Uterus (tissue), 4 donors: Measurements from ENCODE around the gene LASP1. TPM values are rescaled to one million over a fixed set of nuclear protein-coding genes. Genes with fewer than 3 reads are reported as not detected.
A peak's percentile ranks its signal among the peaks of the same experiment; 100 is the strongest.
"Not testable (repeated sequence)": the region's sequence is repeated elsewhere in the genome, so short reads cannot be mapped to it uniquely, and the experiment has no call there.

Source experiments
- DNase-seq, 2 donors: peaks; one replicate each; pipeline ENCODE4 v3.0.0-alpha.2; 2019 to 2020
- H3K27ac ChIP-seq, 2 donors: fragments of 200-600 bp; sonication (generic); 1 replicate in 1 of 2; 2 replicates in 1 of 2; pipeline ENCODE4 v1.5.1; 2016 to 2018
- H3K27me3 ChIP-seq, 2 donors: fragments of 200-600 bp; sonication (generic); one replicate each; pipeline ENCODE4 v1.5.1; 2018 to 2019; ENCODE audit warnings: control low read depth in 1 of 2
- H3K36me3 ChIP-seq, 2 donors: fragments of 200-600 bp; sonication (generic); one replicate each; pipeline ENCODE4 v1.5.1; 2019; ENCODE audit warnings: control low read depth in 1 of 2
- H3K4me1 ChIP-seq, 2 donors: fragments of 200-600 bp; sonication (generic); one replicate each; pipeline ENCODE4 v1.5.1; 2018 to 2019; ENCODE audit warnings: control low read depth in 1 of 2
- H3K4me3 ChIP-seq, 2 donors: fragments of 200-600 bp; sonication (generic); 1 replicate in 1 of 2; 2 replicates in 1 of 2; pipeline ENCODE4 v1.5.1; 2018 to 2019; ENCODE audit warnings: mild to moderate bottlenecking in 1 of 2
- H3K9me3 ChIP-seq, 2 donors: fragments of 200-600 bp; sonication (generic); one replicate each; pipeline ENCODE4 v1.5.1; 2019; ENCODE audit warnings: control low read depth in 1 of 2
- POLR2A ChIP-seq, 2 donors: fragments of 450-650 bp; IDR thresholded peaks; one replicate each; pipeline ENCODE4 v1.6.1; 2016; ENCODE audit warnings: antibody characterized with exemption in 2 of 2, mild to moderate bottlenecking in 1 of 2, moderate library complexity in 1 of 2
- intact Hi-C: fragments of 100-400 bp; cut with DNase I; formaldehyde crosslinking; loops from one replicate; pipeline ENCODE4 v1.15.1; 2023; ENCODE audit warnings: low total_unique reads
- total RNA-seq, 4 donors: library from RNA; depleted of rRNA in 3 of 4; stranded (reverse); fragments of >200 nt in 3 of 4; gene quantifications; one replicate each; pipeline versions ENCODE4 v1.1.0 to v1.2.4, GENCODE V29; 2014 to 2023
- TF ChIP-seq, protein P1 (sequence below), 4 experiments: fragments of 200-600 bp in 2 of 4; fragments of 450-650 bp in 2 of 4; sonication (generic) in 2 of 4; IDR thresholded peaks; one replicate each; pipeline ENCODE4 v1.5.1; 2016 to 2019; ENCODE audit warnings: antibody characterized with exemption in 4 of 4, mild to moderate bottlenecking in 2 of 4, moderate library complexity in 1 of 4
- donor health status: DM: yes; HTN: yes; CAD: no.

The LASP1 gene
- total RNA-seq, 4 donors from 2014 or later, result 21.2 to 119 (median 58.2) TPM

DNA sequence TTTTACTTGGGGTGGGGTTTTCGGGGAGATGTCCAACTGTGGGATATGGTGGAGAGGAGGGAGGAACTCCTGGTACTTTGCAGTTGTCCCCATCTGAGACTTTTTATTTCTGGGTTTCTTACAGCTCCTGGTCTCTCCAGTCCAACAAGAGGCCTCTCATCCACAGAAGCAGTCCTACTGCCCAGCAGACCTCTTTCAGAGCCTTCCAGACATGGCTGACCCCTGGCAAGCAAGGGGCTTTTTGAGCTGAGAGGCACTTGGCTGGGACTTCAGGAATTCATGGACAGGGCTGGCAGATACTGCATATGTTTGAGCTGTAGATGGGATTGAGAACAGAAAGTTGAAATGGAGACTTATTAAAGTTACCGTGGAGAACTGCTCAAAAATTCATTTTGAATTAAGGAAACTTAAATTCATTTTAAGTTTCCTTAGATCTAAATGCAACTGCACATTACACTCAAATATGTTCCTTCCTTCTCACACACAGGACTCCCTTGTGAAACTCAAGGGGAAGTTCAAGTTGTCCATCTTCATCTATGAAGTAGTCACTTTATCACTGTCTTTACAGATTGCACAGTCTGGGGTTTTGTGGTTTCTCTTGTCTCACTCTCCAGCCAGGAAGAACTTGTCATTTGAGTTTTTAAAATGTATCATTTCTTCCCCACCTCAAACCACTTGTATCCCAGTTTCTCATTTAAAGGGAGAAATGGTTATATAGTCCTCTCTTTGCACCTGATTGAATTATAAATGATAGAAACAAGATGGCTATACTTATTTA lies 56.6 kb downstream of the LASP1 start:
- peak overlapping the region; percentile 57 to 71 for H3K27ac ChIP-seq
- DNase-seq, result no peak
- intact Hi-C loops, result no loop called here
- H3K27me3 ChIP-seq, result no peaks in the 10 kb centered on the region
- TF ChIP-seq, protein P1, sequence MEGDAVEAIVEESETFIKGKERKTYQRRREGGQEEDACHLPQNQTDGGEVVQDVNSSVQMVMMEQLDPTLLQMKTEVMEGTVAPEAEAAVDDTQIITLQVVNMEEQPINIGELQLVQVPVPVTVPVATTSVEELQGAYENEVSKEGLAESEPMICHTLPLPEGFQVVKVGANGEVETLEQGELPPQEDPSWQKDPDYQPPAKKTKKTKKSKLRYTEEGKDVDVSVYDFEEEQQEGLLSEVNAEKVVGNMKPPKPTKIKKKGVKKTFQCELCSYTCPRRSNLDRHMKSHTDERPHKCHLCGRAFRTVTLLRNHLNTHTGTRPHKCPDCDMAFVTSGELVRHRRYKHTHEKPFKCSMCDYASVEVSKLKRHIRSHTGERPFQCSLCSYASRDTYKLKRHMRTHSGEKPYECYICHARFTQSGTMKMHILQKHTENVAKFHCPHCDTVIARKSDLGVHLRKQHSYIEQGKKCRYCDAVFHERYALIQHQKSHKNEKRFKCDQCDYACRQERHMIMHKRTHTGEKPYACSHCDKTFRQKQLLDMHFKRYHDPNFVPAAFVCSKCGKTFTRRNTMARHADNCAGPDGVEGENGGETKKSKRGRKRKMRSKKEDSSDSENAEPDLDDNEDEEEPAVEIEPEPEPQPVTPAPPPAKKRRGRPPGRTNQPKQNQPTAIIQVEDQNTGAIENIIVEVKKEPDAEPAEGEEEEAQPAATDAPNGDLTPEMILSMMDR (IDR thresholded peaks at IDR 0.05), result no peak
- no peak for TF ChIP-seq POLR2A (IDR thresholded peaks at IDR 0.05)
- H3K36me3 ChIP-seq, result no peaks in the 10 kb centered on the region
- H3K4me1 ChIP-seq, result peaks cover 7 to 8% of the 10 kb centered on the region in 2 donors
- H3K4me3 ChIP-seq, result no peak overlapping the region
- H3K9me3 ChIP-seq, result no peaks in the 10 kb centered on the region

DNA sequence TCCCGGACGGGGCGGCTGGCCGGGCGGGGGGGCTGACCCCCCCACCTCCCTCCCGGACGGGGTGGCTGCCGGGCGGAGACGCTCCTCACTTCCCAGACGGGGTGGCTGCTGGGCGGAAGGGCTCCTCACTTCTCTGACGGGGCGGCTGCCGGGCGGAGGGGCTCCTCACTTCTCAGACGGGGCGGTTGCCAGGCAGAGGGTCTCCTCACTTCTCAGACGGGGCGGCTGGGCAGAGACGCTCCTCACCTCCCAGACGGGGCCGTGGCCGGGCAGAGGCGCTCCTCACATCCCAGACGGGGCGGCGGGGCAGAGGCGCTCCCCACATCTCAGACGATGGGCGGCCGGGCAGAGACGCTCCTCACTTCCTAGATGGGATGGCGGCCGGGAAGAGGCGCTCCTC lies 60.9 kb downstream of the LASP1 start:
- intact Hi-C loops, H3K4me1 ChIP-seq: not testable (repeated sequence)

DNA sequence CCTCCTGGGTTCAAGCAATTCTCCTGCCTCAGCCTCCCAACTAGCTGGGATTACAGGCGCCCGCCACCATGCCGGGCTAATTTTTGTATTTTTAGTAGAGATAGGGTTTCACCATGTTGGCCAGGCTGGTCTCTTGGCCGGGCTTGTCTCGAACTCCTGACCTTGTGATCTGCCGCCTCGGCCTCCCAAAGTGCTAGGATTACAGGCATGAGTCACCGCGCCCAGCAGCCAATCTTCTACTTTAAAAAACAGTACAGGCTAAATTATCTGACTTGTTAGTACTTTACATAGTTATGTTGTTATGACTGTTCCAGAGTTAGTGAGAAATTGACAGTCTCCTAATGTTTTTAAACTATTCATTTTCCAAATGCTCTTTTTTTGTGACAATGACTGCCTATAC lies 64.1 kb downstream of the LASP1 start:
- DNase-seq, H3K4me3 ChIP-seq, H3K27ac ChIP-seq, H3K4me1 ChIP-seq, H3K36me3 ChIP-seq, H3K9me3 ChIP-seq, intact Hi-C loops, H3K27me3 ChIP-seq: not testable (repeated sequence)

More for the DNA sequence above, 60.9 kb downstream of the LASP1 start:
- not testable (repeated sequence) for H3K9me3 ChIP-seq, H3K36me3 ChIP-seq, H3K27ac ChIP-seq, H3K4me3 ChIP-seq, DNase-seq, H3K27me3 ChIP-seq

DNA sequence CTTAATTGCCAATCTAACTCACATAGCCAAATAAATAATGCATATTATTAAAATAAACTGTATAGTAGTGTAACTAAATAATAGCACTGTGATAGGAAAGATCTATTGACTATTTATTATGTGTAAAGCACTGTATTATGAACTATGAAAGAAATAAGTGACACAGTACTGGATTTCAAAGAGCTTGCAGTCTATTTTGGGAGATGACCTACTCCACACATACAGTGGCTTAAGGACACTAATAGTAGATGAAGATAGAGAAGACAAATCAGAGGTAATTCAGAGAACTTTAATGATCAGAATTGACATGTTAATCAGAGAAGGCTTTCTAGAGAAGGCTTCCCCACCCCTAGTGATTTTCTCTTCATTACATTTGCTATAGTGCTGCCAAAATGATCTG lies 70.1 kb downstream of the LASP1 start:
- Histone ChIP-seq H3K4me3 (no peak overlapping the region), H3K36me3 (no peaks in the 10 kb centered on the region), H3K9me3 (no peaks in the 10 kb centered on the region), H3K27ac (no peak overlapping the region), H3K4me1 (no peaks in the 10 kb centered on the region), H3K27me3 (no peaks in the 10 kb centered on the region)
- no peak for TF ChIP-seq POLR2A (IDR thresholded peaks at IDR 0.05)
- TF ChIP-seq, protein P1 (IDR thresholded peaks at IDR 0.05), result no peak
- no peak for DNase-seq
- intact Hi-C loops, result no loop called here

DNA sequence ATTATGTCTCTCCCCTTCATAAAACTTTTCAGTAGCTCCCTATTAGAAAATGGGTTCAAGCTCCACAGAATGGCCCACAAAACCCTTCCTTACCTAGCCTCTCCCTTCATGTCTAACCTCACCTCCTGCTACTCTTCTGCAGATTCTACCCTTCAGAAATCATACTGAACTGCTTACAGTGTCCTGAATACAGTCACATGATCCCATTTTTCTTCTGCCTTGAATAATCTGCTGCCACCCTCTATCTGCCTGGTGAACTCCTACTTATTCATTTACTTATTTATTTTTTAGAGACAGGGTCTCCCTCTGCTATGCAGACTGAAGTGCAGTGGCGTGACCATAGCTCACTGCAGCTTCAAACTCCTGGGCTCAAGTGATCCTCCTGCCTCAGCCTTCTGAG lies 70.5 kb downstream of the LASP1 start:
- no peaks in the 10 kb centered on the region for H3K36me3 ChIP-seq
- H3K27me3 ChIP-seq, result no peaks in the 10 kb centered on the region
- no peaks in the 10 kb centered on the region for H3K9me3 ChIP-seq
- no peak overlapping the region for H3K4me3 ChIP-seq
- TF ChIP-seq POLR2A (IDR thresholded peaks at IDR 0.05), result no peak
- TF ChIP-seq, protein P1 (IDR thresholded peaks at IDR 0.05), result no peak
- intact Hi-C loops, result no loop called here
- H3K4me1 ChIP-seq, result no peaks in the 10 kb centered on the region
- no peak overlapping the region for H3K27ac ChIP-seq
- no peak for DNase-seq

DNA sequence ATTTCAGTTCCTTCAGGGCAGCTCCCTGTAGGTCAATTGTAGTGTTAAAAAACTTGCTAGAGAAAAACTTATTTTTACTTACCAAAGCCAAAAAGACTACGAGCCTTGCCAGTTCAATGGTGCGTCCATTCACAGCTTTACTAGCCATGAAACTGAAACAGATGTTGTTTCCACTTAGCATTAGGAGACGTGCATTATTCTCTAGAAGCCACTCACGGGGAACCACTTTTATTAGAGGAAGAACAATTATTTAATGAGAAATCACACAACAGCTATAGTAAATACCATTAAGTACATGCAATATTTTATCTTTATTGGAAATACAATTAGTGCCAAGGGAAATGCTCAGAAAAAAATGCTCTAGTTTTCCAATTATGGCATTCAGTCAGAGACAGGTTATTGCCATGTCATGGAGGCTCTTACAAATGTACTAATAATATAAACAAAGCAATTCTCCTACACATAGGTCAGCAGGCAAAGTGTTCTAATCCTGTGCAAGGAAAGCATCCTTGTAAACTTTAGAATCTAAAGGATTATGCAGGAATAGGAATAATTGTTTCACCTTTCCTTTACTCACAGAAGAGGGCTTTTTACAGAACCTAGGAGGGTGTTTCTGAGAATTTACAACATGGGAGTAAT lies 73.0 kb downstream of the LASP1 start:
- H3K9me3 ChIP-seq, result no peaks in the 10 kb centered on the region
- H3K4me1 ChIP-seq, result no peaks in the 10 kb centered on the region
- DNase-seq, result no peak
- H3K36me3 ChIP-seq, result no peaks in the 10 kb centered on the region
- peak overlapping the region in 1 of 2 donors; percentile 5 for H3K27ac ChIP-seq
- TF ChIP-seq POLR2A (IDR thresholded peaks at IDR 0.05), result no peak
- intact Hi-C loops, result no loop called here
- no peaks in the 10 kb centered on the region for H3K27me3 ChIP-seq
- H3K4me3 ChIP-seq, result no peak overlapping the region
